Endothelial cell of umbilical vein (primary cell): Measurements from ENCODE around the gene NBR1. TPM values are rescaled to one million over a fixed set of nuclear protein-coding genes. Genes with fewer than 3 reads are reported as not detected.

Experiments
- BruUV-seq: library from RNA; stranded (reverse); fragments of 400-500 nt; replicated peaks from 2 replicates; lab custom pipeline; 2021; lab: Mats Ljungman, UMichigan
- CTCF ChIA-PET: fragments of 300-600, 350-600 bp; sonication (Branson Sonifier 250); formaldehyde crosslinking; loops from one replicate; lab custom pipeline; 2021; ENCODE audit warnings: antibody characterized with exemption, inconsistent platforms; lab: Charles Lee
- POLR2A ChIA-PET: fragments of 300-600, 350-600 bp; sonication (Branson Sonifier 250); formaldehyde crosslinking; loops from one replicate; lab custom pipeline; 2021; ENCODE audit warnings: antibody characterized with exemption, inconsistent platforms; lab: Charles Lee
- DNase-seq: peaks from one replicate; pipeline ENCODE4 v3.0.0-alpha.2; 2011; ENCODE audit warnings: low read depth, low spot score
- FAIRE-seq: peaks from 2 replicates; lab custom pipeline; 2011; peaks lifted over from hg19 to GRCh38; lab: Jason Lieb, UNC
- H2AFZ ChIP-seq: 2 replicates; pipeline ENCODE4 v1.6.0; 2012; ENCODE audit warnings: low read depth, low read length, control low read depth, inconsistent platforms
- H3K27ac ChIP-seq: 2 replicates; pipeline ENCODE4 v1.5.1; 2011; ENCODE audit warnings: low read depth, mild to moderate bottlenecking, control low read depth, low read length, moderate library complexity; ENCODE audit not compliant: insufficient read depth
- H3K27me3 ChIP-seq, 2 experiments: 2 replicates each; pipeline versions ENCODE4 v1.6.0 to v1.6.1; 2011; ENCODE audit warnings: low read length in 2 of 2, mixed read lengths in 1 of 2; ENCODE audit not compliant: control insufficient read depth in 2 of 2, insufficient read depth in 2 of 2
- H3K36me3 ChIP-seq, 2 experiments: 2 replicates in 1 of 2; 3 replicates in 1 of 2; pipeline ENCODE4 v1.5.1; 2011; ENCODE audit warnings: low read length in 2 of 2, mild to moderate bottlenecking in 1 of 2, moderate library complexity in 1 of 2; ENCODE audit not compliant: control insufficient read depth in 2 of 2, insufficient read depth in 2 of 2; ENCODE audit errors: extremely low read depth in 1 of 2
- H3K4me1 ChIP-seq: 3 replicates; pipeline ENCODE4 v1.5.1; 2011; ENCODE audit warnings: mild to moderate bottlenecking, low read length; ENCODE audit not compliant: control insufficient read depth, insufficient read depth; ENCODE audit errors: extremely low read depth
- H3K4me2 ChIP-seq: 2 replicates; pipeline ENCODE4 v1.6.1; 2011; ENCODE audit warnings: low read length, control low read depth, mixed read lengths; ENCODE audit not compliant: insufficient read depth
- H3K4me3 ChIP-seq, 3 experiments: fragments of 200-600 bp in 1 of 3; sonication (generic), shearing (Covaris generic) in 1 of 3; replicated peaks in 1 of 3; 2 replicates each; pipeline ENCODE4 v1.5.1; 2011 to 2016; ENCODE audit warnings: control low read depth in 3 of 3, low read length in 3 of 3, mild to moderate bottlenecking in 2 of 3, inconsistent platforms in 1 of 3, low read depth in 1 of 3, moderate library complexity in 1 of 3; ENCODE audit not compliant: insufficient read depth in 1 of 3
- H3K79me2 ChIP-seq: 2 replicates; pipeline ENCODE4 v1.6.0; 2012; ENCODE audit warnings: low read length, inconsistent platforms; ENCODE audit not compliant: control insufficient read depth, insufficient read depth
- H3K9ac ChIP-seq: replicated peaks from 2 replicates; pipeline ENCODE3; 2011; ENCODE audit warnings: low read length, control low read depth; ENCODE audit not compliant: insufficient read depth; ENCODE audit errors: extremely low read depth
- H3K9me1 ChIP-seq: replicated peaks from 3 replicates; pipeline ENCODE4 v1.6.0; 2011; ENCODE audit warnings: mild to moderate bottlenecking, low read length; ENCODE audit not compliant: control insufficient read depth, insufficient read depth; ENCODE audit errors: extremely low read depth
- H3K9me3 ChIP-seq: replicated peaks from 2 replicates; pipeline ENCODE4 v1.5.1; 2012; ENCODE audit warnings: low read length, inconsistent platforms; ENCODE audit not compliant: control insufficient read depth, insufficient read depth
- H4K20me1 ChIP-seq: replicated peaks from 2 replicates; pipeline ENCODE3; 2011; ENCODE audit warnings: mild to moderate bottlenecking, low read length; ENCODE audit not compliant: control insufficient read depth, insufficient read depth; ENCODE audit errors: extremely low read depth
- CTCF ChIP-seq, 2 donors: IDR thresholded peaks; 1 replicate in 1 of 2; 2 replicates in 1 of 2; pipeline ENCODE4 v1.5.1; 2011; ENCODE audit warnings: low read length in 2 of 2, mild to moderate bottlenecking in 2 of 2, moderate library complexity in 2 of 2, control low read depth in 1 of 2, inconsistent platforms in 1 of 2, low read depth in 1 of 2; ENCODE audit not compliant: insufficient read depth in 1 of 2; ENCODE audit errors: extremely low read depth in 1 of 2
- EZH2 ChIP-seq: IDR thresholded peaks from 2 replicates; pipeline ENCODE4 v1.6.1; 2012; ENCODE audit warnings: borderline replicate concordance, low read depth, mild to moderate bottlenecking, moderate library complexity, low read length, inconsistent platforms; ENCODE audit not compliant: severe bottlenecking
- FOS ChIP-seq: IDR thresholded peaks from 2 replicates; pipeline ENCODE4 v1.6.1; 2011; ENCODE audit warnings: mild to moderate bottlenecking, low read length, moderate library complexity, borderline replicate concordance; ENCODE audit not compliant: insufficient read depth
- GATA2 ChIP-seq: IDR thresholded peaks from 2 replicates; pipeline ENCODE4 v1.7.0; 2011; ENCODE audit warnings: low read depth, mild to moderate bottlenecking, moderate library complexity, mixed read lengths, low read length; ENCODE audit not compliant: insufficient read length, insufficient read depth
- JUN ChIP-seq: IDR thresholded peaks from 2 replicates; pipeline ENCODE4 v1.6.1; 2011; ENCODE audit warnings: borderline replicate concordance, low read depth; ENCODE audit not compliant: insufficient read length, insufficient read depth
- MAX ChIP-seq: IDR thresholded peaks from 2 replicates; pipeline ENCODE4 v1.6.1; 2011; ENCODE audit not compliant: insufficient read depth, insufficient read length
- MYC ChIP-seq: IDR thresholded peaks from one replicate; pipeline ENCODE4 v1.6.1; 2011; ENCODE audit warnings: mild to moderate bottlenecking, low read depth, low read length
- POLR2A ChIP-seq: IDR thresholded peaks from 2 replicates; pipeline ENCODE4 v1.6.1; 2012; ENCODE audit warnings: low read depth, mild to moderate bottlenecking, control low read depth, low read length
- POLR2AphosphoS5 ChIP-seq: IDR thresholded peaks from 2 replicates; pipeline ENCODE4 v1.6.1; 2012; ENCODE audit warnings: low read depth, mild to moderate bottlenecking, control low read depth, low read length, moderate library complexity; ENCODE audit not compliant: insufficient read depth
- dilution Hi-C: fragments of 300-500 bp; cut with MboI; formaldehyde crosslinking; loops from one replicate; pipeline ENCODE4 v1.15.0; 2019; ENCODE audit warnings: low sequenced_read_pairs; ENCODE audit not compliant: extremely low pct_ligation_motif_present
- intact Hi-C: fragments of 100-400 bp; cut with micrococcal nuclease; formaldehyde crosslinking; loops from one replicate; pipeline ENCODE4 v1.10.0; 2022
- polyA plus RNA-seq, 4 experiments: library from polyadenylated mRNA; depleted of rRNA in 3 of 4; stranded (reverse) in 3 of 4; unstranded in 1 of 4; fragments of >200 nt; gene quantifications; 2 replicates each; pipeline versions ENCODE4 v1.2.1 to v1.2.3, GENCODE V29; 2011 to 2012; ENCODE audit warnings: missing spikeins in 1 of 4
- total RNA-seq: library from RNA; stranded (reverse); gene quantifications from 2 replicates; pipeline ENCODE4 v1.2.3, GENCODE V29; 2021

Gene NBR1
- total and polyA plus RNA-seq, 2 donors (not counting 3 experiments of a cell fraction or from before 2014, with no cell fraction given) = 26.4 to 57.0 TPM

- Histone ChIP-seq H3K36me3 (peaks cover 9 to 24% of the 10 kb centered on the region in 2 experiments), H4K20me1 (no peaks in the 10 kb centered on the region), H3K9me3 (no peaks in the 10 kb centered on the region), H3K27ac (peak within 1 kb of the TSS; percentile 72), H3K9ac (peak within 1 kb of the TSS; percentile 81), H2AFZ (peak within 1 kb of the TSS; percentile 80), H3K4me3 (peak within 1 kb of the TSS; percentile 72 to 79 (median 75)), H3K4me2 (peak within 1 kb of the TSS; percentile 91), H3K27me3 (no peaks in the 10 kb centered on the region), H3K9me1 (no peaks in the 10 kb centered on the region), H3K4me1 (peaks cover 16% of the 10 kb centered on the region), H3K79me2 (peaks cover 5% of the 10 kb centered on the region)
- CTCF ChIA-PET = interaction anchor here (0.9 to 3.9 kb wide), 10 partner anchors 10 to 272 kb away, joined by 3 to 22 read pairs (median 8); partner anchors contain the start of genes DHX8 and NBR1
- dilution Hi-C loops (no loop called here), intact Hi-C loops (loop anchor here (1.0 kb wide), 2 partner anchors 41 to 187 kb away; no protein-coding TSS in a partner anchor)
- POLR2A ChIA-PET = interaction anchor here (0.7 to 2.9 kb wide), 5 partner anchors 9 to 104 kb away, joined by 3 to 43 read pairs (median 3); partner anchors contain the start of gene NBR1
- TSS peak; percentile 94 for BruUV-seq
- FAIRE-seq = peak; percentile 87
- peak; percentile 87 for DNase-seq
- TF ChIP-seq POLR2A (peak; percentile 96), FOS (no peak), EZH2 (no peak), GATA2 (no peak), POLR2AphosphoS5 (peak; percentile 73), CTCF (IDR thresholded peaks at IDR 0.05; ENCODE audit: extremely low read depth in 1 of 2, insufficient read depth in 1 of 2, low read depth in 1 of 2, low read length in 2 of 2) (peak in 1 of 2 donors; percentile 47), MAX (no peak), JUN (no peak), MYC (no peak)
Measured at GRCh38 chr17:43211480-43212402, 40.7 kb downstream of the NBR1 start, which contains the start of gene TMEM106A. TSS of gene TMEM106A (plus strand) at chr17:43211875. CDS start at chr17:43213042, 1,167 bp downstream.
